Lung (tissue), 12 donors: ENCODE results near the gene TUBB3. TPM values are rescaled to one million over a fixed set of nuclear protein-coding genes. Genes with fewer than 3 reads are reported as not detected.

ENCODE experiments used
- ATAC-seq: fragments of 200-7000 bp; cut with Tn5 transposase; one replicate; pipeline ENCODE4 v1.9.1; 2020; ENCODE audit warnings: moderate number of reproducible peaks; ENCODE audit not compliant: insufficient read depth, low FRiP score
- DNase-seq, 3 donors: peaks; one replicate each; pipeline ENCODE4 v3.0.0-alpha.2; 2013 to 2017
- H3K27ac ChIP-seq, 2 donors: one replicate each; pipeline ENCODE4 v1.5.1; 2013; ENCODE audit warnings: mild to moderate bottlenecking in 2 of 2, moderate library complexity in 2 of 2, control low read depth in 1 of 2, inconsistent platforms in 1 of 2, low read depth in 1 of 2, low read length in 1 of 2
- H3K27me3 ChIP-seq, 3 donors: one replicate each; pipeline ENCODE4 v1.5.1; 2013; ENCODE audit warnings: low read length in 2 of 3; ENCODE audit not compliant: control insufficient read depth in 3 of 3, insufficient read depth in 3 of 3
- H3K36me3 ChIP-seq, 4 donors: one replicate each; pipeline ENCODE4 v1.5.1; 2013; ENCODE audit warnings: low read length in 4 of 4, mild to moderate bottlenecking in 1 of 4, moderate library complexity in 1 of 4; ENCODE audit not compliant: control insufficient read depth in 4 of 4, insufficient read depth in 4 of 4
- H3K4me1 ChIP-seq, 5 donors: one replicate each; pipeline ENCODE4 v1.5.1; 2013; ENCODE audit warnings: low read length in 5 of 5, mild to moderate bottlenecking in 2 of 5, moderate library complexity in 1 of 5; ENCODE audit not compliant: control insufficient read depth in 5 of 5, insufficient read depth in 5 of 5
- H3K4me3 ChIP-seq: one replicate; pipeline ENCODE4 v1.5.1; 2013; ENCODE audit warnings: mild to moderate bottlenecking, control low read depth, moderate library complexity
- H3K9ac ChIP-seq, 2 donors: one replicate each; pipeline ENCODE4 v1.5.1; 2013; ENCODE audit warnings: low read length in 2 of 2, control low read depth in 1 of 2; ENCODE audit not compliant: insufficient read depth in 1 of 2
- H3K9me3 ChIP-seq, 4 donors: one replicate each; pipeline ENCODE4 v1.5.1; 2013; ENCODE audit warnings: low read length in 3 of 4, mild to moderate bottlenecking in 1 of 4, moderate library complexity in 1 of 4; ENCODE audit not compliant: control insufficient read depth in 4 of 4, insufficient read depth in 3 of 4
- WGBS, 2 donors: extraction: QIAGEN DNeasy Blood & Tissue Kit; methylation state at CpG; one replicate each; pipeline ENCODE4 v1.1.7; 2013; 5-methylcytosine and 5-hydroxymethylcytosine counted together
- polyA plus RNA-seq, 2 donors: library from polyadenylated mRNA; stranded (reverse); fragments of 200-250 nt; gene quantifications; one replicate each; pipeline ENCODE4 v1.2.1, GENCODE V29; 2013
- total RNA-seq, 2 donors: library from RNA; depleted of rRNA in 1 of 2; stranded (reverse); fragments of >200 nt in 1 of 2; gene quantifications; one replicate each; pipeline ENCODE4 v1.2.1, GENCODE V29; 2014 to 2021
- TF ChIP-seq, protein P1 (sequence below): IDR thresholded peaks from 2 replicates; pipeline ENCODE4 v1.5.1; 2012; ENCODE audit warnings: mild to moderate bottlenecking; ENCODE audit errors: control extremely low read depth, extremely low read depth
- donor health status: control.
- donor health status: control.
- donor health status: Bipolar disorder and iron deficiency.
- donor health status: healthy.
- donor health status: DM: yes; HTN: yes; CAD: no.

TUBB3 gene
- total and polyA plus RNA-seq, 4 donors: 1.3 to 15.6 (median 8.9) TPM

DNA sequence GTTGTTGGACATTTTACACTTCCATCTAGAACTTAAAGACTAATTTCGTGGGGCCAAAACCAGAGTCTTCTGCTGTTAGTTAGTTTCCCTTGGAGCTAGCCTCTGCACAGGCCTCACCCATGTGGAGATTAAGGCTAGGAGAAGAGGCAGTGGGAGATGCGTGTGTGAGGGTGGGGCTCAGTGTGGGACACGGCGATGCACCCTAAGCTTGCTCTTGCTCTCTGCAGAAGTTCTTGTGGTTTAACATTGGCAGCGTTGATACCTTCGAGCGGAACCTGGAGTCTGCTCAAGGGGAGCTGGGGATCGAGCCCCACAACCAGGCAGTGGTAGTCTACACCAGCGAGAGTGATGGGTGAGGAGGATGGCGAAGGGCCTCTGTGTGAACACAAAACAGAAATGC is 62.1 kb downstream of the TUBB3 start:
- DNase-seq (no peak), ATAC-seq (no peak)
- Histone ChIP-seq H3K4me1 (no peaks in the 10 kb centered on the region), H3K27ac (no peak overlapping the region), H3K4me3 (no peak overlapping the region), H3K9me3 (no peaks in the 10 kb centered on the region), H3K36me3 (peaks cover 23 to 50% (median 28%) of the 10 kb centered on the region in 4 donors), H3K9ac (no peak overlapping the region), H3K27me3 (no peaks in the 10 kb centered on the region)
- WGBS, 2 donors: 94 to 97% methylated on average over 10 of the region's 10 CpGs
- TF ChIP-seq, protein P1, sequence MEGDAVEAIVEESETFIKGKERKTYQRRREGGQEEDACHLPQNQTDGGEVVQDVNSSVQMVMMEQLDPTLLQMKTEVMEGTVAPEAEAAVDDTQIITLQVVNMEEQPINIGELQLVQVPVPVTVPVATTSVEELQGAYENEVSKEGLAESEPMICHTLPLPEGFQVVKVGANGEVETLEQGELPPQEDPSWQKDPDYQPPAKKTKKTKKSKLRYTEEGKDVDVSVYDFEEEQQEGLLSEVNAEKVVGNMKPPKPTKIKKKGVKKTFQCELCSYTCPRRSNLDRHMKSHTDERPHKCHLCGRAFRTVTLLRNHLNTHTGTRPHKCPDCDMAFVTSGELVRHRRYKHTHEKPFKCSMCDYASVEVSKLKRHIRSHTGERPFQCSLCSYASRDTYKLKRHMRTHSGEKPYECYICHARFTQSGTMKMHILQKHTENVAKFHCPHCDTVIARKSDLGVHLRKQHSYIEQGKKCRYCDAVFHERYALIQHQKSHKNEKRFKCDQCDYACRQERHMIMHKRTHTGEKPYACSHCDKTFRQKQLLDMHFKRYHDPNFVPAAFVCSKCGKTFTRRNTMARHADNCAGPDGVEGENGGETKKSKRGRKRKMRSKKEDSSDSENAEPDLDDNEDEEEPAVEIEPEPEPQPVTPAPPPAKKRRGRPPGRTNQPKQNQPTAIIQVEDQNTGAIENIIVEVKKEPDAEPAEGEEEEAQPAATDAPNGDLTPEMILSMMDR: no peak

Other genes starting within 250 kb of the TUBB3 start
- 10 to 100 TPM; 54.0 to 86.1 TPM for gene CDK10, start 236.7 kb upstream of the TUBB3 start, total RNA-seq
- gene CDK10, start 236.7 kb upstream of the TUBB3 start, polyA plus RNA-seq: 10 to 100 TPM; 52.0 to 92.7 TPM
- 10 to 100 TPM in 1 of 2 donors, 1 to 10 TPM in 1; 6.9 to 17.3 TPM for gene SPATA2L, start 221.6 kb upstream of the TUBB3 start, total RNA-seq
- gene SPATA2L, start 221.6 kb upstream of the TUBB3 start, polyA plus RNA-seq: 10 to 100 TPM; 12.1 to 15.1 TPM
- 10 to 100 TPM in 1 of 2 donors, 1 to 10 TPM in 1; 6.1 to 26.1 TPM for gene VPS9D1, start 202.4 kb upstream of the TUBB3 start, total RNA-seq
- gene VPS9D1, start 202.4 kb upstream of the TUBB3 start, polyA plus RNA-seq: 10 to 100 TPM; 16.1 to 20.2 TPM
- 10 to 100 TPM; 26.5 to 34.9 TPM for gene ZNF276, start 201.8 kb upstream of the TUBB3 start, total RNA-seq
- 10 to 100 TPM; 21.8 to 23.6 TPM for gene ZNF276, start 201.8 kb upstream of the TUBB3 start, polyA plus RNA-seq
- gene FANCA, start 106.7 kb upstream of the TUBB3 start, total RNA-seq: 10 to 100 TPM; 14.3 to 18.2 TPM
- gene FANCA, start 106.7 kb upstream of the TUBB3 start, polyA plus RNA-seq: 1 to 10 TPM; 8.7 to 9.2 TPM
- 10 to 100 TPM in 1 of 2 donors, 1 to 10 TPM in 1; 9.5 to 12.0 TPM for gene SPIRE2, start 94.9 kb upstream of the TUBB3 start, total RNA-seq
- 1 to 10 TPM; 3.3 to 6.5 TPM for gene SPIRE2, start 94.9 kb upstream of the TUBB3 start, polyA plus RNA-seq
- 100 to 1,000 TPM; 118 to 212 TPM for gene TCF25, start 49.8 kb upstream of the TUBB3 start, total RNA-seq
- 100 to 1,000 TPM; 106 to 140 TPM for gene TCF25, start 49.8 kb upstream of the TUBB3 start, polyA plus RNA-seq
- 1 to 10 TPM; 3.8 to 7.1 TPM for gene MC1R, start 4.5 kb upstream of the TUBB3 start, total RNA-seq
- gene MC1R, start 4.5 kb upstream of the TUBB3 start, polyA plus RNA-seq: 1 to 10 TPM; 2.9 to 3.2 TPM
- gene DEF8, start 25.4 kb downstream of the TUBB3 start, total RNA-seq: 10 to 100 TPM; 43.0 to 80.9 TPM
- 10 to 100 TPM; 50.3 to 67.1 TPM for gene DEF8, start 25.4 kb downstream of the TUBB3 start, polyA plus RNA-seq
- 1 to 10 TPM; 2.5 to 5.5 TPM for gene DBNDD1, start 96.1 kb downstream of the TUBB3 start, total RNA-seq
- 1 to 10 TPM; 3.6 to 5.8 TPM for gene DBNDD1, start 96.1 kb downstream of the TUBB3 start, polyA plus RNA-seq
- gene PRDM7, start 154.0 kb downstream of the TUBB3 start, total RNA-seq: not detected
- not detected for gene PRDM7, start 154.0 kb downstream of the TUBB3 start, polyA plus RNA-seq